MM.1S (cell line): ENCODE measurements around the gene SCIN.
"Not testable (repeated sequence)": the region's sequence is repeated elsewhere in the genome, so short reads cannot be mapped to it uniquely, and the experiment has no call there.

Source experiments
- DNase-seq: peaks from one replicate; pipeline ENCODE4 v3.0.0-alpha.2; 2015
- H2AFZ ChIP-seq: fragments of 300-600 bp; sonication (generic); 2 replicates; pipeline ENCODE4 v1.6.0; 2016; ENCODE audit warnings: antibody characterized with exemption, low read length
- H3F3A ChIP-seq: fragments of 300-600 bp; sonication (generic); 2 replicates; pipeline ENCODE4 v1.6.1; 2016; ENCODE audit warnings: mild to moderate bottlenecking, antibody characterized with exemption, low read length, moderate library complexity, mixed read lengths; ENCODE audit not compliant: insufficient read depth
- H3K27ac ChIP-seq: fragments of 300-600 bp; sonication (generic); 2 replicates; pipeline ENCODE4 v1.5.1; 2016; ENCODE audit warnings: mild to moderate bottlenecking, low read length
- H3K27me3 ChIP-seq: fragments of 300-600 bp; sonication (generic); replicated peaks from 2 replicates; pipeline ENCODE4 v1.6.0; 2016; ENCODE audit warnings: low read length; ENCODE audit not compliant: insufficient read depth
- H3K36me3 ChIP-seq: fragments of 300-600 bp; sonication (generic); replicated peaks from 2 replicates; pipeline ENCODE4 v1.6.1; 2016; ENCODE audit warnings: mild to moderate bottlenecking, low read length, mixed read lengths; ENCODE audit not compliant: insufficient read depth
- H3K4me1 ChIP-seq: fragments of 300-600 bp; sonication (generic); 2 replicates; pipeline ENCODE4 v1.6.1; 2016; ENCODE audit warnings: low read length, mixed read lengths
- H3K4me2 ChIP-seq: fragments of 300-600 bp; sonication (generic); 2 replicates; pipeline ENCODE4 v1.6.0; 2016; ENCODE audit warnings: low read depth, low read length
- H3K4me3 ChIP-seq: fragments of 300-600 bp; sonication (generic); 2 replicates; pipeline ENCODE4 v1.5.1; 2016; ENCODE audit warnings: low read length, mixed read lengths
- H3K79me2 ChIP-seq: fragments of 300-600 bp; sonication (generic); 2 replicates; pipeline ENCODE4 v1.6.1; 2016; ENCODE audit warnings: mixed run types, low read length, mixed read lengths
- H3K9ac ChIP-seq: fragments of 300-600 bp; sonication (generic); 2 replicates; pipeline ENCODE4 v1.6.1; 2016; ENCODE audit warnings: low read length, mixed read lengths
- H3K9me2 ChIP-seq: fragments of 300-600 bp; sonication (generic); replicated peaks from 2 replicates; pipeline ENCODE4 v1.6.1; 2016; ENCODE audit warnings: mild to moderate bottlenecking, low read length, mixed read lengths; ENCODE audit not compliant: insufficient read depth
- H3K9me3 ChIP-seq: fragments of 300-600 bp; sonication (generic); replicated peaks from 2 replicates; pipeline ENCODE4 v1.6.1; 2016; ENCODE audit warnings: mild to moderate bottlenecking, low read length, mixed read lengths; ENCODE audit not compliant: insufficient read depth
- H4K20me1 ChIP-seq: fragments of 300-600 bp; sonication (generic); 2 replicates; pipeline ENCODE4 v1.6.1; 2016; ENCODE audit warnings: mild to moderate bottlenecking, low read length, moderate library complexity, mixed read lengths; ENCODE audit not compliant: insufficient read depth
- CTCF ChIP-seq: fragments of 300-600 bp; sonication (generic); IDR thresholded peaks from 2 replicates; pipeline ENCODE4 v1.5.1; 2016; ENCODE audit warnings: antibody characterized with exemption, low read length, mixed read lengths
- EZH2 ChIP-seq: fragments of 300-600 bp; sonication (generic); optimal IDR thresholded peaks from 2 replicates; pipeline ENCODE3; 2017; ENCODE audit warnings: low read depth, mild to moderate bottlenecking, antibody characterized with exemption, low read length, mixed read lengths
- EZH2phosphoT487 ChIP-seq: fragments of 300-600 bp; sonication (generic); IDR thresholded peaks from 2 replicates; pipeline ENCODE4 v1.6.1; 2018; ENCODE audit warnings: antibody characterized with exemption, low read length

The SCIN gene

GRCh38 chr7:12670000-12670729, 99.6 kb downstream of the SCIN start:
- H3K27ac ChIP-seq = no peak overlapping the region
- no peak for DNase-seq

GRCh38 chr7:12670743-12671520, 100.4 kb downstream of the SCIN start:
- Histone ChIP-seq H3K4me2 (no peak overlapping the region), H2AFZ (no peak overlapping the region)
- no peak for DNase-seq

More at GRCh38 chr7:12670000-12670729, 99.6 kb downstream of the SCIN start:
- no peaks in the 10 kb centered on the region; the same call in 1 of the 2 replicates for H3K4me1 ChIP-seq
- H3F3A ChIP-seq = no peaks in the 10 kb centered on the region
- no peaks in the 10 kb centered on the region for H4K20me1 ChIP-seq
- H3K9ac ChIP-seq = no peak overlapping the region
- no peak overlapping the region for H3K4me3 ChIP-seq
- no peak overlapping the region for H3K4me2 ChIP-seq
- no peaks in the 10 kb centered on the region for H3K9me3 ChIP-seq
- H2AFZ ChIP-seq = no peak overlapping the region
- no peak for TF ChIP-seq CTCF
- TF ChIP-seq EZH2phosphoT487 = no peak
- TF ChIP-seq EZH2 = no peak
- no peaks in the 10 kb centered on the region for H3K36me3 ChIP-seq
- no peaks in the 10 kb centered on the region for H3K9me2 ChIP-seq
- no peaks in the 10 kb centered on the region for H3K27me3 ChIP-seq
- H3K79me2 ChIP-seq = no peaks in the 10 kb centered on the region

GRCh38 chr7:12673436-12673835, 102.9 kb downstream of the SCIN start:
- not testable (repeated sequence) for DNase-seq, H3K4me3 ChIP-seq, H3K36me3 ChIP-seq, H2AFZ ChIP-seq, H4K20me1 ChIP-seq, H3K4me1 ChIP-seq, H3K9me3 ChIP-seq, H3K9me2 ChIP-seq, H3F3A ChIP-seq, H3K9ac ChIP-seq, H3K4me2 ChIP-seq, H3K27me3 ChIP-seq, H3K27ac ChIP-seq, H3K79me2 ChIP-seq

More at GRCh38 chr7:12670743-12671520, 100.4 kb downstream of the SCIN start:
- TF ChIP-seq EZH2phosphoT487 (no peak), EZH2 (no peak), CTCF (no peak)
- H3K4me1 ChIP-seq = no peaks in the 10 kb centered on the region; the same call in 1 of the 2 replicates
- H3K27me3 ChIP-seq = no peaks in the 10 kb centered on the region
- H3K27ac ChIP-seq = no peak overlapping the region
- no peaks in the 10 kb centered on the region for H3K9me2 ChIP-seq
- H3K4me3 ChIP-seq = no peak overlapping the region
- H3K79me2 ChIP-seq = no peaks in the 10 kb centered on the region
- no peaks in the 10 kb centered on the region for H3K9me3 ChIP-seq
- H3K9ac ChIP-seq = no peak overlapping the region
- no peaks in the 10 kb centered on the region for H4K20me1 ChIP-seq
- H3F3A ChIP-seq = no peaks in the 10 kb centered on the region
- H3K36me3 ChIP-seq = no peaks in the 10 kb centered on the region
